ENCODE data around the gene CRYL1. TPM values are rescaled to one million over a fixed set of nuclear protein-coding genes. Genes with fewer than 3 reads are reported as not detected.

CRYL1 gene
- total and polyA plus RNA-seq, 4 donors = 14.1 to 24.1 (median 22.1) TPM

DNA sequence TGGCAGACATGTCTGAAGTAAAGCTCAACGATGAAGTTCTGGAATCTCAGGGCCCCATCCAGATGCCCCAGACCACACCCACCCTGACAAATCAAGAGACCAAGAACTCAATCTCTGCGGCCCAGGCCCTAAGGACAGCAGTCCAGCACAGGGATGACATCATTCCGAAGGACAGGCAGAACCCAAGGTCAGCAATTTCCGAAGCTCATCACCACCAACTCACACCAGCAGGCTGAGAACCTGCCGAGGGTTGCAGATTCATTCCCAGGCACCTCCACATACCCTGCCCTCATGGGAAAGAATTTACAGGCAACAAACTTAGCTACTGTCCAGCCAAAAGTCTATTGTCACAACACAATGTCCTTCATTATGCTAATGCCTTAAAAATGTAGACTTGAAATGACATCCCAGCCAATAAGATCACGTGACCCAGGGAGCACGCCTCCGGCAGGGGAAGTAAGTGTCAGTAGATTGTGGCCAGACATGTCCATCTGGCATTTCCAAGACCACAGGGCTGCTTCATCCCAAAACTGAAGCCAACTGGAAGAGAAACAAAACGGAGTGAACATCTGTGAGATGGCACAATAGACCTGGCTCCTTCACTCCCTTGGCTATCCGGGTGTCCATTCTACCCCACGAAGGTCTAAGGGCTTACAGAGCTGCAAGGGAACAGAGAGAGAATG, 98.8 kb downstream of the CRYL1 start:
- Histone ChIP-seq H3K4me3 (no peak overlapping the region), H3K9ac (ENCODE audit: insufficient read depth in 1 of 2, low read length in 2 of 2) (no peak overlapping the region), H3K27me3 (ENCODE audit: control insufficient read depth in 3 of 3, insufficient read depth in 3 of 3, low read length in 2 of 3) (no peaks in the 10 kb centered on the region), H3K4me1 (ENCODE audit: control insufficient read depth in 5 of 5, insufficient read depth in 5 of 5, low read length in 5 of 5) (peaks cover 0 to 22% (median 0%) of the 10 kb centered on the region in 5 donors), H3K9me3 (ENCODE audit: control insufficient read depth in 4 of 4, insufficient read depth in 3 of 4, low read length in 3 of 4) (no peaks in the 10 kb centered on the region), H3K27ac (ENCODE audit: low read depth in 1 of 2, low read length in 1 of 2) (no peak overlapping the region), H3K36me3 (ENCODE audit: control insufficient read depth in 4 of 4, insufficient read depth in 4 of 4, low read length in 4 of 4) (peaks cover 0 to 15% (median 0%) of the 10 kb centered on the region in 4 donors)
- DNase-seq (peak in 2 of 3 donors; percentile 56 to 62), ATAC-seq (ENCODE audit: insufficient read depth, low FRiP score) (no peak)
- TF ChIP-seq, protein P1, sequence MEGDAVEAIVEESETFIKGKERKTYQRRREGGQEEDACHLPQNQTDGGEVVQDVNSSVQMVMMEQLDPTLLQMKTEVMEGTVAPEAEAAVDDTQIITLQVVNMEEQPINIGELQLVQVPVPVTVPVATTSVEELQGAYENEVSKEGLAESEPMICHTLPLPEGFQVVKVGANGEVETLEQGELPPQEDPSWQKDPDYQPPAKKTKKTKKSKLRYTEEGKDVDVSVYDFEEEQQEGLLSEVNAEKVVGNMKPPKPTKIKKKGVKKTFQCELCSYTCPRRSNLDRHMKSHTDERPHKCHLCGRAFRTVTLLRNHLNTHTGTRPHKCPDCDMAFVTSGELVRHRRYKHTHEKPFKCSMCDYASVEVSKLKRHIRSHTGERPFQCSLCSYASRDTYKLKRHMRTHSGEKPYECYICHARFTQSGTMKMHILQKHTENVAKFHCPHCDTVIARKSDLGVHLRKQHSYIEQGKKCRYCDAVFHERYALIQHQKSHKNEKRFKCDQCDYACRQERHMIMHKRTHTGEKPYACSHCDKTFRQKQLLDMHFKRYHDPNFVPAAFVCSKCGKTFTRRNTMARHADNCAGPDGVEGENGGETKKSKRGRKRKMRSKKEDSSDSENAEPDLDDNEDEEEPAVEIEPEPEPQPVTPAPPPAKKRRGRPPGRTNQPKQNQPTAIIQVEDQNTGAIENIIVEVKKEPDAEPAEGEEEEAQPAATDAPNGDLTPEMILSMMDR (IDR thresholded peaks at IDR 0.05; ENCODE audit: control extremely low read depth, extremely low read depth) = no peak
- WGBS, 2 donors = 80 to 83% methylated on average over 11 of the region's 11 CpGs

DNA sequence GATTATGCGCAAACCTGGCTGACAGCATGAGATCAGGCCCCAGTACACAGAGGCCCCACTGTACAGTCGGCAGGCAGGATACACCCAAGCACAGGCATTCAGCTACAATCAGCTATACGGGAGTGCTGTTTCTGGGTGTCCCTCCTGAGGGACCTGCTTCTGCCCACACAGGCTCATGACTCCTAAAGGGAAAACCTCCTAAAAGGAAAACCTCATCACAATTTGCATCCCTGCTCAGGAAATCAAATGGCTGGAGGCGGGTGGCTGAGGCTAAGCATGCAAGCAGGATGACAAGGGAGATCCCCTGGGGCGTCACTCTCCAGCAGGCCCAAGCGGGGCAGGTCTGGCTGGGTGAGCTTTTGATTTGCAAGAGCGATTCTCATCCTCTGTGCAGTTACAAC, 99.8 kb downstream of the CRYL1 start:
- peaks cover 0 to 22% (median 0%) of the 10 kb centered on the region in 5 donors for H3K4me1 ChIP-seq (ENCODE audit: control insufficient read depth in 5 of 5, insufficient read depth in 5 of 5, low read length in 5 of 5)
- 92 to 96% methylated on average over 7 of the region's 7 CpGs for WGBS, 2 donors

DNA sequence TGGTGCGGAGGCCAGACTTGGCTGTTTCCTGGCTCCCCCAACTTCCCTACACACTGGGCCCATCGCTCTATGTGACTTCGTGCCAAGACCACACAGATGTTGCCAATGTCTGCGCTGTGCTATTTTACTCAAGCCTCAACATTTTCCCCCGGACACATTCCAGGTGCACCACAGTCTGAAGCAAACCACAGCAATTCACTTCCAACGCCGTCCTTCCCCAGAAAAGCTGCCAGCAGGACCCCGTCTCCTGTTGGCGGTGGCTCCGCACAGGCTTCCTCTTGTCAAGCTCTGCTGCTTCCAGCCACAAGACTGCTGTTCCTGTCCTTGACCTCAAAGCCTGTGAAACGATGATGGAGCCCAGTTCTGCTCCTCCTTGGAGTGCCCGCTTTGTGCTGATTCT, 100.7 kb downstream of the CRYL1 start:
- peak; percentile 30 to 63 (median 47) for DNase-seq
- no peak for ATAC-seq (ENCODE audit: insufficient read depth, low FRiP score)
- TF ChIP-seq, protein P1 (IDR thresholded peaks at IDR 0.05; ENCODE audit: control extremely low read depth, extremely low read depth) = no peak

More for the DNA sequence above, 99.8 kb downstream of the CRYL1 start:
- TF ChIP-seq, protein P1 (IDR thresholded peaks at IDR 0.05; ENCODE audit: control extremely low read depth, extremely low read depth) = no peak
- Histone ChIP-seq H3K9me3 (ENCODE audit: control insufficient read depth in 4 of 4, insufficient read depth in 3 of 4, low read length in 3 of 4) (no peaks in the 10 kb centered on the region), H3K36me3 (ENCODE audit: control insufficient read depth in 4 of 4, insufficient read depth in 4 of 4, low read length in 4 of 4) (peaks cover 0 to 9% (median 0%) of the 10 kb centered on the region in 4 donors), H3K27me3 (ENCODE audit: control insufficient read depth in 3 of 3, insufficient read depth in 3 of 3, low read length in 2 of 3) (no peaks in the 10 kb centered on the region), H3K27ac (ENCODE audit: low read depth in 1 of 2, low read length in 1 of 2) (no peak overlapping the region), H3K4me3 (no peak overlapping the region), H3K9ac (ENCODE audit: insufficient read depth in 1 of 2, low read length in 2 of 2) (no peak overlapping the region)
- no peak for DNase-seq
- no peak for ATAC-seq (ENCODE audit: insufficient read depth, low FRiP score)

More for the DNA sequence above, 100.7 kb downstream of the CRYL1 start:
- Histone ChIP-seq H3K4me1 (ENCODE audit: control insufficient read depth in 5 of 5, insufficient read depth in 5 of 5, low read length in 5 of 5) (peaks cover 0 to 22% (median 0%) of the 10 kb centered on the region in 5 donors), H3K9me3 (ENCODE audit: control insufficient read depth in 4 of 4, insufficient read depth in 3 of 4, low read length in 3 of 4) (no peaks in the 10 kb centered on the region), H3K36me3 (ENCODE audit: control insufficient read depth in 4 of 4, insufficient read depth in 4 of 4, low read length in 4 of 4) (peaks cover 0 to 9% (median 0%) of the 10 kb centered on the region in 4 donors), H3K27me3 (ENCODE audit: control insufficient read depth in 3 of 3, insufficient read depth in 3 of 3, low read length in 2 of 3) (no peaks in the 10 kb centered on the region), H3K9ac (ENCODE audit: insufficient read depth in 1 of 2, low read length in 2 of 2) (no peak overlapping the region), H3K27ac (ENCODE audit: low read depth in 1 of 2, low read length in 1 of 2) (no peak overlapping the region), H3K4me3 (no peak overlapping the region)
- WGBS, 2 donors = 77 to 78% methylated on average over 12 of the region's 12 CpGs
